Measurements from ENCODE around the gene PHF19. TPM values are rescaled to one million over a fixed set of nuclear protein-coding genes. Genes with fewer than 3 reads are reported as not detected.

The PHF19 gene
- total RNA-seq, 6 experiments from 2014 or later: 49.1 to 83.4 (median 75.7) TPM

GRCh38 chr9:120868676-120869359, 8.2 kb downstream of the PHF19 start:
- TF ChIP-seq CTCF (IDR thresholded peaks at IDR 0.05): peak; percentile 72
- peak overlapping the region; percentile 81 for H3K27ac Mint-ChIP-seq
- peaks cover 20% of the 10 kb centered on the region for H3K4me1 Mint-ChIP-seq (ENCODE audit: low read depth)

GRCh38 chr9:120868339-120868675, 8.7 kb downstream of the PHF19 start:
- peak overlapping the region; percentile 77 for H3K27ac Mint-ChIP-seq

More at GRCh38 chr9:120868676-120869359, 8.2 kb downstream of the PHF19 start:
- peak; percentile 93 for DNase-seq
- Mint-ChIP-seq H3K9me3 (no peaks in the 10 kb centered on the region), H3K36me3 (ENCODE audit: low read depth) (peaks cover 22% of the 10 kb centered on the region), H3K4me3 (peak overlapping the region; percentile 88), H3K27me3 (ENCODE audit: insufficient read depth) (no peaks in the 10 kb centered on the region; the same call in 1 of the 2 replicates)

GRCh38 chr9:120867676-120868338, 9.2 kb downstream of the PHF19 start:
- H3K9me3 Mint-ChIP-seq: no peaks in the 10 kb centered on the region
- peak overlapping the region; percentile 59 for H3K4me3 Mint-ChIP-seq
- peak overlapping the region; percentile 77 for H3K27ac Mint-ChIP-seq
- TF ChIP-seq CTCF (IDR thresholded peaks at IDR 0.05): no peak
- peaks cover 17% of the 10 kb centered on the region for H3K36me3 Mint-ChIP-seq (ENCODE audit: low read depth)
- no peak for DNase-seq
- H3K4me1 Mint-ChIP-seq (ENCODE audit: low read depth): peaks cover 14% of the 10 kb centered on the region
- H3K27me3 Mint-ChIP-seq (ENCODE audit: insufficient read depth): no peaks in the 10 kb centered on the region; the same call in 1 of the 2 replicates

More at GRCh38 chr9:120868339-120868675, 8.7 kb downstream of the PHF19 start:
- peaks cover 15% of the 10 kb centered on the region for H3K4me1 Mint-ChIP-seq (ENCODE audit: low read depth)
- no peaks in the 10 kb centered on the region; the same call in 1 of the 2 replicates for H3K27me3 Mint-ChIP-seq (ENCODE audit: insufficient read depth)
- peak; percentile 58 for DNase-seq
- TF ChIP-seq CTCF (IDR thresholded peaks at IDR 0.05): peak; percentile 22; the same call in 1 of the 2 replicates
- peaks cover 17% of the 10 kb centered on the region for H3K36me3 Mint-ChIP-seq (ENCODE audit: low read depth)
- H3K9me3 Mint-ChIP-seq: no peaks in the 10 kb centered on the region
- H3K4me3 Mint-ChIP-seq: peak overlapping the region; percentile 59

GRCh38 chr9:120866651-120867050, 10.3 kb downstream of the PHF19 start:
- no peak for TF ChIP-seq CTCF (IDR thresholded peaks at IDR 0.05)
- H3K4me3 Mint-ChIP-seq: no peak overlapping the region
- peaks cover 14% of the 10 kb centered on the region for H3K4me1 Mint-ChIP-seq (ENCODE audit: low read depth)
- no peaks in the 10 kb centered on the region for H3K9me3 Mint-ChIP-seq
- H3K27me3 Mint-ChIP-seq (ENCODE audit: insufficient read depth): no peaks in the 10 kb centered on the region; the same call in 1 of the 2 replicates
- no peak for DNase-seq
- no peak overlapping the region for H3K27ac Mint-ChIP-seq
- H3K36me3 Mint-ChIP-seq (ENCODE audit: low read depth): peaks cover 13% of the 10 kb centered on the region

- DNase-seq: no peak
- Mint-ChIP-seq H3K4me1 (ENCODE audit: low read depth) (peaks cover 14% of the 10 kb centered on the region), H3K4me3 (no peak overlapping the region), H3K36me3 (ENCODE audit: low read depth) (peaks cover 7% of the 10 kb centered on the region; the same call in 1 of the 2 replicates), H3K27me3 (ENCODE audit: insufficient read depth) (no peaks in the 10 kb centered on the region; the same call in 1 of the 2 replicates), H3K27ac (no peak overlapping the region), H3K9me3 (no peaks in the 10 kb centered on the region)
- no peak for TF ChIP-seq CTCF (IDR thresholded peaks at IDR 0.05)
Observed at GRCh38 chr9:120865809-120866208, 11.2 kb downstream of the PHF19 start.
